H1 (cell line): Measurements from ENCODE around the gene TYW1B.

Experiments
- CBX5 ChIP-seq: fragments of 300-800, 300-1000 bp; sonication (generic); IDR thresholded peaks from 2 replicates; pipeline ENCODE4 v1.7.1; 2016; ENCODE audit warnings: antibody characterized with exemption, low read length, low read depth
- CHD1 ChIP-seq: IDR thresholded peaks from 2 replicates; pipeline ENCODE4 v1.6.1; 2012; ENCODE audit warnings: low read depth, low read length, improper control_type of control experiment
- CREB1 ChIP-seq: IDR thresholded peaks from 2 replicates; pipeline ENCODE4 v1.6.1; 2012; ENCODE audit warnings: inconsistent platforms
- EP300 ChIP-seq, 2 experiments: IDR thresholded peaks; 1 replicate in 1 of 2; 2 replicates in 1 of 2; pipeline ENCODE4 v1.6.1; 2011 to 2012; ENCODE audit warnings: low read depth in 2 of 2, low read length in 2 of 2, mild to moderate bottlenecking in 2 of 2, borderline replicate concordance in 1 of 2, inconsistent platforms in 1 of 2, moderate library complexity in 1 of 2
- HDAC6 ChIP-seq: IDR thresholded peaks from one replicate; pipeline ENCODE4 v1.7.1; 2012; ENCODE audit warnings: low read depth, mild to moderate bottlenecking, inconsistent platforms, low read length, moderate library complexity
- POLR2A ChIP-seq, 2 experiments: IDR thresholded peaks; 1 replicate in 1 of 2; 2 replicates in 1 of 2; pipeline ENCODE4 v1.6.1; 2011; ENCODE audit warnings: low read depth in 2 of 2, low read length in 2 of 2, mild to moderate bottlenecking in 2 of 2; ENCODE audit errors: control extremely low read depth in 1 of 2
- SIN3A ChIP-seq, 2 experiments: IDR thresholded peaks in 1 of 2; conservative IDR thresholded peaks in 1 of 2; 2 replicates each; pipeline ENCODE4 v1.6.1; 2011 to 2012; ENCODE audit warnings: low read length in 2 of 2, improper control_type of control experiment in 1 of 2, low read depth in 1 of 2, mild to moderate bottlenecking in 1 of 2
- SP4 ChIP-seq: IDR thresholded peaks from 2 replicates; pipeline ENCODE4 v1.6.1; 2012; ENCODE audit warnings: low read length, inconsistent platforms
- SRF ChIP-seq: IDR thresholded peaks from 2 replicates; pipeline ENCODE4 v1.6.1; 2011; ENCODE audit warnings: mild to moderate bottlenecking, low read depth, low read length, moderate library complexity
- TAF1 ChIP-seq: IDR thresholded peaks from 2 replicates; pipeline ENCODE4 v1.6.1; 2011; ENCODE audit warnings: mild to moderate bottlenecking, low read depth, low read length
- TF ChIP-seq, protein P1 (sequence below), 3 experiments: IDR thresholded peaks; 1 replicate in 2 of 3; 2 replicates in 1 of 3; pipeline versions ENCODE4 v1.5.1 to v1.6.1; 2011; ENCODE audit warnings: low read length in 3 of 3, mild to moderate bottlenecking in 3 of 3, inconsistent platforms in 2 of 3, low read depth in 1 of 3, moderate library complexity in 1 of 3; ENCODE audit not compliant: insufficient read depth in 1 of 3; ENCODE audit errors: control extremely low read depth in 1 of 3
- TF ChIP-seq, protein P2 (sequence below): IDR thresholded peaks from 2 replicates; pipeline ENCODE4 v1.6.1; 2011; ENCODE audit warnings: low read length, improper control_type of control experiment

DNA sequence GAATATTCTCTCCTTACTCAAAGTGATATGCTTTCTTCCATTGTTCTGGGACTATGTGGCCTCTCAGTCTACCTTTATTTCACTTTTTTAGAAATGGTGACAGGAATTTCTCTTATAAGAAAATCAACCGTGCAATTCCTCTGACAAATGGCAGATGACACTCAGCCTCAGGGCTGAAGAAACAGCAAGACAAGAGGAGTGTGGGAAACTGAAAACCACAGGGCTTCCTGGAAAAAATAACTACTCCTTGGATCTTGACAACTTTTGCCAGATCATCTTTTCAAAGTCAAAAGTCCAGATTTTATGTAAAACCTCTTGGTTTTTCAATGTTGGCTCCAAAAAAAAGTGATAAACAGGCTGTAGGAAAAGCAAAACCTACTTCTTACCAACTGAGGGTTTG lies 121.5 kb downstream of the TYW1B start:
- TF ChIP-seq POLR2A (IDR thresholded peaks at IDR 0.05; ENCODE audit: control extremely low read depth in 1 of 2, low read depth in 2 of 2, low read length in 2 of 2) (no peak), SIN3A (conservative IDR thresholded peaks at IDR 0.05 in 1 of 2, IDR thresholded peaks at IDR 0.05 in 1 of 2; ENCODE audit: low read depth in 1 of 2, low read length in 2 of 2) (no peak), EP300 (IDR thresholded peaks at IDR 0.05; ENCODE audit: borderline replicate concordance in 1 of 2, low read depth in 2 of 2, low read length in 2 of 2) (no peak), SP4 (no peak), HDAC6 (no peak), CREB1 (no peak), TAF1 (no peak), CBX5 (no peak), CHD1 (no peak), SRF (no peak)
- TF ChIP-seq, protein P1, sequence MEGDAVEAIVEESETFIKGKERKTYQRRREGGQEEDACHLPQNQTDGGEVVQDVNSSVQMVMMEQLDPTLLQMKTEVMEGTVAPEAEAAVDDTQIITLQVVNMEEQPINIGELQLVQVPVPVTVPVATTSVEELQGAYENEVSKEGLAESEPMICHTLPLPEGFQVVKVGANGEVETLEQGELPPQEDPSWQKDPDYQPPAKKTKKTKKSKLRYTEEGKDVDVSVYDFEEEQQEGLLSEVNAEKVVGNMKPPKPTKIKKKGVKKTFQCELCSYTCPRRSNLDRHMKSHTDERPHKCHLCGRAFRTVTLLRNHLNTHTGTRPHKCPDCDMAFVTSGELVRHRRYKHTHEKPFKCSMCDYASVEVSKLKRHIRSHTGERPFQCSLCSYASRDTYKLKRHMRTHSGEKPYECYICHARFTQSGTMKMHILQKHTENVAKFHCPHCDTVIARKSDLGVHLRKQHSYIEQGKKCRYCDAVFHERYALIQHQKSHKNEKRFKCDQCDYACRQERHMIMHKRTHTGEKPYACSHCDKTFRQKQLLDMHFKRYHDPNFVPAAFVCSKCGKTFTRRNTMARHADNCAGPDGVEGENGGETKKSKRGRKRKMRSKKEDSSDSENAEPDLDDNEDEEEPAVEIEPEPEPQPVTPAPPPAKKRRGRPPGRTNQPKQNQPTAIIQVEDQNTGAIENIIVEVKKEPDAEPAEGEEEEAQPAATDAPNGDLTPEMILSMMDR (IDR thresholded peaks at IDR 0.05; ENCODE audit: control extremely low read depth in 1 of 3, insufficient read depth in 1 of 3, low read depth in 1 of 3, low read length in 3 of 3): no peak
- TF ChIP-seq, protein P2, sequence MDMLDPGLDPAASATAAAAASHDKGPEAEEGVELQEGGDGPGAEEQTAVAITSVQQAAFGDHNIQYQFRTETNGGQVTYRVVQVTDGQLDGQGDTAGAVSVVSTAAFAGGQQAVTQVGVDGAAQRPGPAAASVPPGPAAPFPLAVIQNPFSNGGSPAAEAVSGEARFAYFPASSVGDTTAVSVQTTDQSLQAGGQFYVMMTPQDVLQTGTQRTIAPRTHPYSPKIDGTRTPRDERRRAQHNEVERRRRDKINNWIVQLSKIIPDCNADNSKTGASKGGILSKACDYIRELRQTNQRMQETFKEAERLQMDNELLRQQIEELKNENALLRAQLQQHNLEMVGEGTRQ: no peak
